Gastrocnemius medialis (tissue), 4 donors: ENCODE results near the gene LRRK1.

Source experiments
- CTCF ChIP-seq, 5 experiments: fragments of 450-650 bp in 3 of 5; fragments of 200-600 bp in 2 of 5; sonication (generic) in 2 of 5; IDR thresholded peaks in 4 of 5; conservative IDR thresholded peaks in 1 of 5; 1 replicate in 4 of 5; 2 replicates in 1 of 5; pipeline ENCODE4 v1.5.1; 2016 to 2019; ENCODE audit warnings: antibody characterized with exemption in 5 of 5, mild to moderate bottlenecking in 3 of 5, moderate library complexity in 3 of 5
- POLR2A ChIP-seq, 2 donors: fragments of 450-650 bp; IDR thresholded peaks; one replicate each; pipeline ENCODE4 v1.6.1; 2017; ENCODE audit warnings: antibody characterized with exemption in 2 of 2, mild to moderate bottlenecking in 2 of 2, moderate library complexity in 2 of 2

GRCh38 chr15:101068523-101068960 lies 149.4 kb downstream of the LRRK1 start:
- no peak for TF ChIP-seq CTCF (IDR thresholded peaks at IDR 0.05 in 4 of 5, conservative IDR thresholded peaks at IDR 0.05 in 1 of 5)
- no peak for TF ChIP-seq POLR2A (IDR thresholded peaks at IDR 0.05)
